Kasumi-1 (cell line): Measurements from ENCODE around the gene KCNH1.
"Not testable (repeated sequence)": the region's sequence is repeated elsewhere in the genome, so short reads cannot be mapped to it uniquely, and the experiment has no call there.

ENCODE experiments used
- DNase-seq, 2 experiments: peaks; one replicate each; lab custom pipeline; 2025; lab: John Stamatoyannopoulos, UW

KCNH1 gene

DNA sequence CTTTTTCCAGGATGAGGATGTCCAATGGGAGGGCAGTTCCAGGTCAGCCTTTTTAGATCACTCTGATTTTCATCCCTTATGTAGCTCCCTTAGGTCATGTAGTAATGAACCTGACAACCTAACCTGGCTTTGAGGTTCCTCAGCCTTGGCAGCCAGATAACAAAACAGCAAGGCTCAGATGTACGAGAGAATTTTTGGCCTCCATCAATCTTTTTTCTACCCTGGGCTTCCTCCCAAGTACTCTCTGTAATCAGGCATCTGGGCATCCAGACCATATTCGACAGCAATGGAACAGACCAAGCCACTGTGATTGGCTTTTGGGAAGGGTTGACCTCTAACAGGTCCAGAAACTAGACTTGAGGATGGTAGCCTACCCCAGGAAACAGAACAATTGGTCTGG is 38.6 kb downstream of the KCNH1 start:
- no peak for DNase-seq

DNA sequence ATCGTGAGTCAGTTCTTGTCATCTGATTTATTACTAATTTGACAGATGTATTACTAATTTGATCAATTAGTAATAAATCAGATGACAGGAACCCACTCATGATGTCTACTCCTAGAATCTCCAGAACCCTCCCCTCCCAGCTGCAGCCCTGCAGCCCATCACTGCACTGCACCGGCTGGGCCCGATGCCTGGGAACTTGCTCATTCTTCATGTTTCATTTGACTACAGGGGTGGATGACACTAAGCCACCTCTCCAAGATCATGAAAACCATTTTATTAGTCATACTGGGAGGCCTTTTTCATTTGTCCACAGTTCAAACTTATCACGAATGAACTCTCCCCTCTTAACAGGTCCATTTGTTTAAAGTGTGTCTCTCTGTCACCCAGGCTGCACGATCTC is 41.0 kb downstream of the KCNH1 start:
- DNase-seq, result no peak

DNA sequence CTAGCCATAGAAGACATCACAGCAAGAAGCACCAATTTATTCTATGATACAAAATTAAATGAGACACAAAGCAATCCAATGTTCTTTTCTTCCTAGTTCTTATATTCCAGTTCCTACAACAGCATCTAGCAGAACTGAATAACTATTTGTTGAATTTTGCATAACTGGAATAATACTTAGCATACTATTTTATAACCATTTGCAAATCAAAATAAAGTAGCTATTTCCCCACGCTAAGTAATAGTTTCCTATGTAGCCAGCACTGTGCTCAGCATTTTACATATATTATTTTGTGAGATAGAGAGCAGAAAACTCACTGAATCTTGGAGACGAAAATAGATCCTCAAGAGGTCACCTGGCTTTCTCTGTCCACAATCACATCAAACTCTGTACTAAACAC is 42.1 kb downstream of the KCNH1 start:
- no peak for DNase-seq

DNA sequence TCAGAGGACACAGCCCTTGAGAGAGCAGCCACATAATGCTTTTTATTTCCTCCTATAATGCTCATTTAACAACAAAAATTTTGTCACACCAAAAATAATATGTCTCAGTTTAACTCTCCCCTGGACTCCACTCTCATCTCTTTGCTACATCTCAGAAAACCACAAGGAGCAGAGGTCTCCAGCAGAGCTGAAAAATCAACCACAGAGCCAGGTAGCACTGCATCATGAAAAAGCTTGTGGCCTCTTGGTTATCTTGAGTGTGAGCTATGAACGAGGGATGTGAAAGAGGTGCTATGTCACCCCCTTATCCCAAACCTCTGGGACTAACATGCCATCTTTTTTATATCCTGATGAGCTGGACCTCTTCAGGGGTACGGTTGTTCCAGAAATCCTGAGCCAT is 44.4 kb downstream of the KCNH1 start:
- no peak for DNase-seq

DNA sequence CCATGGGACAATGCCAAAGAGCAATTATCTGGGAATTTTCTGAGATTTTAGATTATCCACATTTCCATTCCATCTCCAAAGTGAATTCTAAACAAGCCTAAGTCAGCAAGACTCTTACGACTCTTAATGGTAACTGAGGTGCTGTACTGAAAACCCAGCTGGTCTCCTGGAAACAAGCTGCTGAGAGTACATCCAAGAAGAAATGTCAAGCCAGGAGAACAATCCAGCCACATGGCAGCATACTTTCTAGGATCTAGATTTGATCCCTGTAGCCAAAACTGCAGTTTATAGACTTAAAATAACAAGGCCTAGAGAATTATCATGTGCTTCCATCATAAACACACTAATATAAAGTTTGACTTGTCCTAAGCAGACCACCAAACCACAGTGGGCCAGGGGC is 45.8 kb downstream of the KCNH1 start:
- DNase-seq, result no peak

DNA sequence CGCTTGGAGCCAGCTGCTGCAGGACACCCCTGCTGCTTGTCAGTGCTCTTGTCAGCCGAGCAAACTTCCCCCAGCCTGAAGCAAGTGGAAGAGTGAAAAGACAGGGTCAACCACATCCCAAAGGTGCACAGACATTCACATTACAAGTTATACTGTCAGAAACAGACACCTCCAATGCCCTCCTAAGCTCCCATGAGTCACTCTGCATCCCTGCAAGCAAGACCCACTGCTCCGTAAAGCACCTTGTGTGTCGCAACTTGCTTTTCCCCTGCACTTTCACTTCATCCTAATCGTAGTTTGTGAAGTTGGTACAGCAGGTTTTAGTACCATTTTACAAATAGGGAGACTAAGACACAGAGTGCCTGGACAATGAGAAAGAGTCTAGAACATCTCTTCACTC is 51.1 kb downstream of the KCNH1 start:
- no peak for DNase-seq

DNA sequence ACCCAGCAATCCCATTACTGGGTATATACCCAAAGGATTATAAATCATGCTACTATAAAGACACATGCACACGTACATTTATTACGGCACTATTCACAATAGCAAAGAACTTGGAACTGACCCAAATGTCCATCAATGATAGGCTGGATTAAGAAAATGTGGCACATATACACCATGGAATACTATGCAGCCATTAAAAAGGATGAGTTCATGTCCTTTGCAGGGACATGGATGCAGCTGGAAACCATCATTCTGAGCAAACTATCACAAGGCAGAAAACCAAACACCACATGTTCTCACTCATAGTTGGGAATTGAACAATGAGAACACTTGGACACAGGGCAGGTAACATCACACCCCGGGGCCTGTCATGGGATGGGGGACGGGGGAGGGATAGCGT is 52.5 kb downstream of the KCNH1 start:
- not testable (repeated sequence) for DNase-seq

DNA sequence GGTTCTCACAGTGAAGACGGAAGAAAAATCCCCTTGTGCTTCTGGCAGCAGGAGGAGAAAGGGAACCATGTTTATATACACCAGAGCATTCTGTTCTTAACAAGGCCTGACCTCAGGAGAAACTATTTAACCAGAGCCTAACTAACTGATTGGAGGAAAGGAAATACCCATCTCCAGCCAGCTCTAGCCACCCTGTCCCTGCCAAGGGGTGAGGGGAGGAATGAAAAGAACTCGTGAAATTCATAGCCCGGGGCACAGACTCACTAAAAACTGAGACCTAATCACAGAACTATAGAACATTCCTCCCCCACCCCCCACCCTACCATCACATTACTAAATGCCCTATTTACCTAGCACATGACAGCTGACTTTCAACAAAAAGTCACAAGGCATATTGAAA is 65.0 kb downstream of the KCNH1 start:
- no peak for DNase-seq

DNA sequence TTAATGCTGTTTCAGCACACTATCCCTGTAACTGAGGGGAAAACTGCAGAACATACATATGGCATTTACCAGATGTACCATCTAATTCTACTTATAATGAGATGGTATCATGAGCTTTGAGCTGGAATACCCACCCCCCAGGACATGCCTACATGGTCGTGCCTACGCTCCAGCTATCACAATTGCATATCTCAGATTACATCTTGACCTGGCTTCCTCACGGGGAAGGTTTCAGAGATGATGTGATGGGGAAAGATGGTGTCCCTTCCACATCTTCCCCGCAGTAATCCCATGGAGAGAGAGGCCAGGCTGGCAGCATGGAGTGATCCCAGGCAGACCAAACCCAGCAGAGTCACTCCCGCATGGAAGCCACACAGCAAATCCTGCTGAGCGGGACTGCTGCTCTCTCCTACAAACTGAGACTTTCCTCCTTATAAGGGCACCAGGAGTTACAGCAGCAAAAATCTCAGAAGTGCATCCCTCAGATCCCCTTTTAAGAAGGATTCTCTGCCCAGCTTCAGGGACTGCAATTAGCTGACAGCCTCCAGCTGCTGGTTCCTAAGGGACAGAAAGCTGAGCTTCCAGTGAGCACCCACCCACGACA is 67.1 kb downstream of the KCNH1 start:
- DNase-seq, result no peak

DNA sequence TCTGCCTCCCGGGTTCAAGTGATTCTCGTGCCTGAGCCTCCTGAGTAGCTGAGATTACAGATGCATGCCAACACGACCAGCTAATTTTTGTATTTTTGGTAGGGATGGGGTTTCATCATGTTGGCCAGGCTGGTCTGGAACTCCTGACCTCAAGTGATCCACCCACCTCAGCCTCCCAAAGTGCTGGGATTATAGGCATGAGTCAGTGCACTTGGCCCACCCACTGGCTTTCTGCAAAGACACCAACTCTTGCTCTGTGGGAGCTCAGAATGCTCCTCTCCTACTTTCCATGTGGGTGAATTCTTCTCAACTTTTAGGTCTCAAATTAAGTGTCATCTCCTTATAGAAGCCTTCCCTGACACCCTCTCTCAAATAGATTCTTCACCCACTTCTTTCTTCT is 92.1 kb downstream of the KCNH1 start:
- not testable (repeated sequence) for DNase-seq

DNA sequence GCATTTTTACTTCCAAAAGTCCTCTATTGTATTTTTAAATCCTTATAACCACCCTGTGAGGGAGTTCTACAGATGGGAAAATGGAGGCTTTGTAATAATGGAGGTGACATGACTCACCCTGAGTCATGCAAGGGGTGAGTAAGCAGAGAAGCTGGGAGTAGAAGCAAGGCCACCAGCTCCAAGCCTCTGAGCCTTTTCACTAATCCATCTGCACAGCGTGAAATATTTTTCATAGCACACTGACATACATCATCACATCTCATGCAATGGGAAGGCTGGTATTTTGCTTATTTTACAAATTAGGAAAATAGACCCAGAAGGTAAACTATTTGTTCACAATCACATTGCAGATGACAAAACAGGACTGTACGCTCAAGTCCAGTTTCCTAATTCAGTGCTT is 96.9 kb downstream of the KCNH1 start:
- DNase-seq, result no peak

DNA sequence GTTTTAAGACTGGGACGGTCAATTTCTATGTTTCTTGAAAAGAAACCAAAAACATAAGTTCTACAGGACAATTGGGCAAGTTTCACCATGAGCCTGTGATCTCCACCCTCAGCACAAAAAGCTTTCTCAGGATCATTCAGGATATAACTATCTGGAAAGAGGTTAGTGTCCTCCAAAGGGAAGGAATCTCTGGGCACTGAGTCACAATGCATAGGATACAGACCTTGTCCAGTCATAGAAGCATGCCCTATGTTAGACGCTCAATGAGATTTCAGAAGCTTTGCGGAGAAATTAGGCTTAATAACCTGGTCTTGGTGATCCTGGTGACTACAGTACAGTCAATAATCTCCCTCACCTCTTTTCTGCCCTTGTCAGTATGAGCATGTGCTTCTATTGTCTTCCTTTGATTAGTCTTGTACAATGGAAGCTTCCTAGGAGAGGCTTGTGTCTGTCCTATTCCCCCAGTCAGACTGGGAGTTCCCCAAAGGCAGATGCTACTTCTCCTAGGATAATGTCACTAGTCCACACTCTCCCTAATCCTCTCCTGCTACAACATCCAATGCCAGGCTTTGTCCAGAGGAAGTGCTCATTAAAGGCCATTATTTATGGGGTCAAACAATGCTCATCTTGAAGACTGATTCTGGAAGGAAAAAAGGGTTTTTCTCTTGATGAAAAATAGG is 97.4 kb downstream of the KCNH1 start:
- no peak for DNase-seq

DNA sequence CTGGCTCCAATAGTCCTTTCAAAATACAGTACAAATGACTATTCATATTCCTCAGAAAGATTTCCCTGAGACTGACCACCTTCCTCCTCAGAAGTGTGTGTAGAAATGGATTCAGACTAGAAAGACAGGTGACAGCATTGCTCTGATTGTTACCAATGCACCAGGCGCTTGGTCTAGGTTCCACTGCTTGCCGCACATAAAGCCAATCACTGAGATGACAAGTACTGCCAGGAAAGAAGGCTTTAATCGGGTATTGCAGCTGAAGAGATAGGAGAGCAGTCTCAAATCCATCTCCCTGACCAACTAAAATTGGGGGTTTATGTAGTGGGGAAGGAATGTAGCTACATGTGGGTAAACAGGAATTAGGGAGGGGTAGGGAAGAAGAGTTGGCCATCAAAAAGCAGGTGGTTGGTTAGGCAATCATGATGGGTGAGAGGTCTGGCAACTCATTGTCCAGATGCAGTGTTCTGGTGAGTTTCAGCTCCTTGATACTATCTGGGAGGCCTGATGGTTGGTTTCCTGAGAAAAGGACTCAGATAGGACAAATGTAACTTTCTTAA is 98.0 kb downstream of the KCNH1 start:
- DNase-seq, result no peak

DNA sequence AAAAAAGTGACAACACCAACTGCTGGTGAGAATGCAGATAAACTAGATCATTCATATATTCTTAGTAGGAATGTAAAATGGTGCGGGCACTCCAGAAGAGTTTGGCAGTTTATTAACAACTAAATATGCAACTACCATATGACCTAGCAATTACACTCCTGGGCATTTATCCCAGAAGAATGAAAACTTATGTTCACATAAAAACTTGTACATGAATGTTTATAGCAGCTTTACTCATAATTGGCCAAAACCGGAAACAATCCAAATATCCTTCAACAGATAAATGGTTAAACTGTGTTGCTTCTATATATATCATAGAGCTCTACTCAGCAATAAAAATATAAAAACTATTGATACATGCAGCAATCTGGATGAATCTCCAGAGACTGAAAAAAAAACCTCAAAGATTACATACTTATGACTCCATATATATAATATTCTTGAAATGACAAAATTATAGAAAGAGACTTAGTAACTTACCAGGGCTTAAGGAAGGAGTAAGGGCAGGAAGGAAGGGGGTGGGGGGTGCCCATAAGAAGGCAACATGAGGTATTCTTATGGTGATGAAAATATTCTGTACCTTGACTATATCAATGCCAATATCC is 99.9 kb downstream of the KCNH1 start:
- no peak for DNase-seq

DNA sequence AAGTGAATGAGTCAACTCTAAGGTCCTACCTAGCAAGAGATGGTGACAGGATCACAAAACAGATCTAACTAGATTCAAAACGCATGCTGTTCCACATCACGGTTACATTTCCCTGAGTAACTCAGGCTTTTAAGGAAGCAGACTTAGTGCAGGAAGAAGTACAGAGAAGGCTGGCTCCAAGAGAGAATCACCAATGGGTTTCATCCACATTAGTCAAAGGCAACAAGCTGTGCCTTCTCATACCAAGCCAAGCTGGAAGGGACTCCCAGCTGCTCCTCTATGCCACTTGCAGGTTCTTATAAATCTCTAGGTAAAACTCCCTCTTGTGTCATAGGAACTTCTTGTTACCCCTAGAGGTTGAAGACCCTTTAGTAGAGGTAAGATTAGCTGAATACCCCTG is 109.0 kb downstream of the KCNH1 start:
- no peak for DNase-seq

DNA sequence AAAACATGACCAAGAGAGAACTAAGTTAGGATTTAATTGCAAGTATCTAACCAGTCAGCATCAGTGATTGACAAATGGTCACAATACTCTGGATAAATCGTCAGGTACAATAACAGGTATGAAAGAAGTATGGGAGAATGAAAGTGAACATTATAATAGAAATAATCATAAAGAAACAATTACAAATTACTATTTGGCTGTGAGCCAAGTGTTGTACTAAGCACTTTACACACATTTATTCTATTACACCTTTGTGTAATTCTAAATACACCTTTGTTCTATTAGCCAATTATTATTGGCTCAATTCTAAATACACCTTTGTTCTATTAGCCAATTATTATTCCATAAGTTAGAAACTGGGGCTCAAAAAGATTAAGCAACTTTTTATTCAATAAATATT is 114.7 kb downstream of the KCNH1 start:
- no peak for DNase-seq

DNA sequence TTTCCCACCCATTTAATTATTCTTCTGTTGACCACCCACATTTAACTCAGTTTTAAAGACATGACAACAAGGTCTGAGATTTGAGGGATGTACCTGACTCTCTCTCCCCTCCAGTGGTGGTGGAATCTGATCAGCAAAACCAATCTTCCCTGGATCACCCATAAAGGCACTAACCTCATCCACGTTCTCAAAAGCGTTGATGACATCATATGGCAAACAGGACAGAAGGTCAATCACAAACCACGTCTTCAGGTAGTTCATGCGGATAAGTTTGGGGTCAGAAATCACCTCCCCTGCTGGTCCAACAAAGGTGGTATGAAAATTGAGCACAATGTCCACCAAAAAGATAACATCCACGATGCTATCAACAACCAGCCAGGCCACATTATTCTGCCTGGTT is 115.3 kb downstream of the KCNH1 start:
- DNase-seq, result no peak

DNA sequence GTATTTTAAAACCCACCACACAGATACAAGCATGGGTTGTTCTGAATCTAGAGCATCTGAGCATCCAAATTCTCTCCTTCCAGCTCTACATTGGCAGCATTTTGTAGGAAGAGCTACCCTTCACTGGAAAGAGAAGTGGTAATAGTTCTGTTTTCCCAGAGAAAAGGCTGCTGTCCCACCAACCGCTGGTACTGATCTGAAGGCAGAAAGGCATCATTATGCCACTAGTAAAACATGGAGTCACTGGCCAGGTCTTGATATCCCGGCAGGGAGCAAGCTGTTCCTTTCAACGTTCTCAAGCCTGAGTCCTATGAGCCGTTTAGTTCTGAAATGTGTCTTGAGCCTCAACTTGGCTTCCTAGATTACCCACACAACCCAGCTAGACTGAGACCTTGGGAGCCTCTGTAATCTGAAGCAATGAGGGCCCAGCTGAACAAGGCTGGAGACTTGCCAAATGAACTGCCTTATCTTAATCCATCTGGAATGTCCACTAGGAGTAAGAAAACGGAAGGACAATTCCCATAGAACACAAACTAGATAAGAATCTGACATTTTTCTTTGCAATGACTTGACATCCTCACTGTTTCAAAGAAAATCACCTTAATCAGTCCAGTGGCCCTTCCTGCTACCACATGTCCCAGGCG is 116.8 kb downstream of the KCNH1 start:
- DNase-seq, result no peak

DNA sequence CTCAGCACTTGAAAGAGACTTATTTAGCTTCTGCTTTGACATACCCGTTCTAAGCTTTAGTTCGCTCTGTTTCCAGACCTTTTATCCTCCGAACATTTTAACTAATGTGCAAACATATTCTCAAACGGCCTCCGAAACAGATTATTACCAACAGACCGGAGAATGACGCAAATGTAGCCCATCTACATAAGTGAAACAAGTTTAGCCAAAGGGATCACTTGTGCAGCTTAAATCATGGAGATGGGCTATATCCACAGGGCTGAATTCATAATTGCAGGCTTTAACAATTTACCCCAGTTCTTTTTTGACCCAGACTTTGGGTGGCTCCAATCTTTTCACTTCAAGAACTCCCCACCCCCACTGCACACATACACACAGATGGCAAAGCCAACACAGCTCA is 119.7 kb downstream of the KCNH1 start:
- DNase-seq, result no peak

DNA sequence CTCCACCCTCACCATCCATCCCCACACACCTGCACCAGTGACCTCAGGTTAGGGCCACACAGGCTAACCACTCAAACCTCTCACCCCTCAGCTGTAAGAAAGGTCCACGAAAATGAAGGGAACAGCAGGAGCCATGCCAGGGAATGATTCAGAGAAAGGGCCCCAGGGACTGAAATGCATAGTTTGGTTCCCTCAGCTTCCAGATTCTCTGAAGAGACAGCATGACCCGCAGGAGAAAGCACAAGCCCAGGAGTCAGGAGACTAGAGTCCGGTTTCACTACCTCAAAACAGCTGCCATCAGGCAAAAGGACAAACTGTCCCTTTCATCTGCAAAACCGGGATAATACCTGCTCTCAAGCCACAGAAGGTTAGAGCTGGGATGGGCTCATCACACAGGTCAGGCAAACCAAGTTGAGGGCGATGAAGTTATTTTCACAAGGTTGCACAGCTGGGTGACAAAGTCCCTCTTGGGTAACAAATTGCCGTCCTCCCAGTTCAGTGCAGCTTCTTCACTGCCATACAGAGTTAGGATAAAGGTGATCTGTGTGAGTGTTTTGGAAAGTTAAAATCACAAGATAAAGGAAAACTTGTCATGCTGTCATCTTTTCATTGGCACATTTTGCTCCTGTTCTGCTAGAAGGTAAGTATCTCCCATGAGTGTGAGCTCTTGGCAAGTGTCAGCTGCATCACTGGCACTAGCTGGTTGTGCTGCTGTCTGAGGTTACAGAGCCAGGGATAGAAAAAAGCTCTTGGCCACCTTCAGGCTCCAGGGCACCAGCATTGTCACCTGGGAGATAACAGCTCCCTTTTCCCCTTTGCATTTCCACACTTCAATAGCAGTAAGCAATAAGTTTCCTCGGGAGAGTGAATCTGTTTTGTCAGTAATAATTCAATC is 120.4 kb downstream of the KCNH1 start:
- DNase-seq, result no peak

DNA sequence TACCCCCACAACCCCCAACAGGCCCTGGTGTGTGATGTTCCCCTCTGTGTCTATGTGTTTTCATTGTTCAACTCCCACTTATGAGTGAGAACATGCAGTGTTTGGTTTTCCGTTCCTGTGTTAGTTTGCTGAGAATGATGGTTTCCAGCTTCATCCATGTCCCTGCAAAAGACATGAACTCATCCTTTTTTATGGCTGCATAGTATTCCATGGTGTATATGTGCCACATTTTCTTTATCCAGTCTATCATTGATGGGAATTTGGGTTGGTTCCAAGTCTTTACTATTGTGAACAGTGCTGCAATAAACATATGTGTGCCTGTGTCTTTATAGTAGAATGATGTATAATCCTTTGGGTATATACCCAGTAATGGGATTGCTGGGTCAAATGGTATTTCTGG is 122.8 kb downstream of the KCNH1 start:
- not testable (repeated sequence) for DNase-seq

DNA sequence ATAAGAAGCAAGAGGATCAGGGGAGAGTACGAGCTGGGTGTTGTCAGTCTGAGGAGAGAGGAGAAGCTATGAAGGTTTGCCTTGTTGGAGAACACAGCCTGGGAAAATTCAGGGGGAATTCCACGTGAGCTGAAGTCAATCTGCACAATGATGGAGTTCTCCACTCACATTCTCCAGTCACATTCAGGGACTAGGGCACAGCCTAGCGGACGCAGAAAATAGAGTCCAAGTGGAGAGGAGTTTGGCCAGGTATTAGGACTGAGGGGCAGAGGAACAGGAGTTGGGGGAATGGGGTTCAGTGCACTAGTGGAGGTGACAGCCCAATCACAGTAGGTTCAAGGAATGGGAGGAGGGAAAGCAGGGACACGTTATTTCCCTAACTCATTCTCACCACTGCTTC is 124.0 kb downstream of the KCNH1 start:
- DNase-seq, result no peak
